ENCODE results near the gene D2HGDH. TPM values are rescaled to one million over a fixed set of nuclear protein-coding genes. Genes with fewer than 3 reads are reported as not detected.
"Not testable (repeated sequence)": the region's sequence is repeated elsewhere in the genome, so short reads cannot be mapped to it uniquely, and the experiment has no call there.

The D2HGDH gene
- total RNA-seq, 2 experiments from 2014 or later: 23.2 to 68.1 TPM

- no TSS peak for BruUV-seq (replicated peaks)
- Histone ChIP-seq H4K20me1 (ENCODE audit: insufficient read depth, low read length) (no peaks in the 10 kb centered on the region), H3K4me1 (ENCODE audit: insufficient read depth, low read length, poor library complexity, severe bottlenecking) (no peaks in the 10 kb centered on the region), H3K79me2 (ENCODE audit: insufficient read depth, low read depth, low read length) (no peaks in the 10 kb centered on the region), H3K36me3 (ENCODE audit: insufficient read depth, low read length) (no peaks in the 10 kb centered on the region), H3K9me2 (ENCODE audit: insufficient read depth, low read length) (no peaks in the 10 kb centered on the region), H3K4me2 (ENCODE audit: low read length) (no peak overlapping the region), H2AFZ (ENCODE audit: low read length) (no peak overlapping the region), H3K27ac (ENCODE audit: low read depth, low read length, poor library complexity, severe bottlenecking) (no peak overlapping the region), H3K4me3 (ENCODE audit: low read depth, low read length, poor library complexity, severe bottlenecking) (no peak overlapping the region), H3K9me3 (ENCODE audit: low read length) (no peaks in the 10 kb centered on the region)
- CTCF ChIA-PET (ENCODE audit: unreplicated experiment): no interaction called here
- POLR2A ChIA-PET: no interaction called here
- intact Hi-C loops (cut with micrococcal nuclease; ENCODE audit: unreplicated experiment): no loop called here
- DNase-seq (ENCODE audit: low spot score): no peak
- no peak for TF ChIP-seq CTCF (conservative IDR thresholded peaks at IDR 0.05; ENCODE audit: low read length)
- TF ChIP-seq EZH2phosphoT487 (IDR thresholded peaks at IDR 0.05; ENCODE audit: borderline replicate concordance, low read depth, low read length): no peak
Measured at GRCh38 chr2:241816431-241817121, 82.1 kb downstream of the D2HGDH start.

GRCh38 chr2:241817126-241817820, 82.8 kb downstream of the D2HGDH start:
- Histone ChIP-seq H3K36me3 (ENCODE audit: insufficient read depth, low read length) (no peaks in the 10 kb centered on the region), H3K4me3 (ENCODE audit: low read depth, low read length, poor library complexity, severe bottlenecking) (no peak overlapping the region), H3K4me1 (ENCODE audit: insufficient read depth, low read length, poor library complexity, severe bottlenecking) (no peaks in the 10 kb centered on the region), H3K9me2 (ENCODE audit: insufficient read depth, low read length) (no peaks in the 10 kb centered on the region), H3K27ac (ENCODE audit: low read depth, low read length, poor library complexity, severe bottlenecking) (no peak overlapping the region), H3K4me2 (ENCODE audit: low read length) (no peak overlapping the region), H3K79me2 (ENCODE audit: insufficient read depth, low read depth, low read length) (no peaks in the 10 kb centered on the region), H4K20me1 (ENCODE audit: insufficient read depth, low read length) (no peaks in the 10 kb centered on the region), H2AFZ (ENCODE audit: low read length) (no peak overlapping the region), H3K9me3 (ENCODE audit: low read length) (no peaks in the 10 kb centered on the region)
- CTCF ChIA-PET (ENCODE audit: unreplicated experiment): no interaction called here
- TF ChIP-seq CTCF (conservative IDR thresholded peaks at IDR 0.05; ENCODE audit: low read length): no peak
- no peak for TF ChIP-seq EZH2phosphoT487 (IDR thresholded peaks at IDR 0.05; ENCODE audit: borderline replicate concordance, low read depth, low read length)
- POLR2A ChIA-PET: no interaction called here
- intact Hi-C loops (cut with micrococcal nuclease; ENCODE audit: unreplicated experiment): no loop called here
- no peak for DNase-seq (ENCODE audit: low spot score)
- no TSS peak for BruUV-seq (replicated peaks)

- H2AFZ ChIP-seq (ENCODE audit: low read length); DNase-seq (ENCODE audit: low spot score); H4K20me1 ChIP-seq (ENCODE audit: insufficient read depth, low read length); H3K9me2 ChIP-seq (ENCODE audit: insufficient read depth, low read length); H3K4me3 ChIP-seq (ENCODE audit: low read depth, low read length, poor library complexity, severe bottlenecking); H3K79me2 ChIP-seq (ENCODE audit: insufficient read depth, low read depth, low read length); H3K4me2 ChIP-seq (ENCODE audit: low read length); H3K27ac ChIP-seq (ENCODE audit: low read depth, low read length, poor library complexity, severe bottlenecking); POLR2A ChIA-PET; H3K4me1 ChIP-seq (ENCODE audit: insufficient read depth, low read length, poor library complexity, severe bottlenecking); H3K36me3 ChIP-seq (ENCODE audit: insufficient read depth, low read length); intact Hi-C loops (cut with micrococcal nuclease; ENCODE audit: unreplicated experiment); H3K9me3 ChIP-seq (ENCODE audit: low read length); CTCF ChIA-PET (ENCODE audit: unreplicated experiment); BruUV-seq (replicated peaks): not testable (repeated sequence)
Measured at GRCh38 chr2:241817821-241818215, 83.4 kb downstream of the D2HGDH start.

Other genes starting within 250 kb of the D2HGDH start
- 167 and 201 TPM in 2 replicates for gene STK25, start 226.0 kb upstream of the D2HGDH start, total RNA-seq (2014; rRNA removed; shearing (Covaris generic))
- gene STK25, start 226.0 kb upstream of the D2HGDH start, total RNA-seq (2022): 120 and 135 TPM in 2 replicates
- not detected in 2 replicates for gene BOK, start 175.9 kb upstream of the D2HGDH start, total RNA-seq (2014; rRNA removed; shearing (Covaris generic))
- not detected in 2 replicates for gene BOK, start 175.9 kb upstream of the D2HGDH start, total RNA-seq (2022)
- gene THAP4, start 97.5 kb upstream of the D2HGDH start, total RNA-seq (2014; rRNA removed; shearing (Covaris generic)): 55.4 and 65.6 TPM in 2 replicates
- 55.6 and 61.6 TPM in 2 replicates for gene THAP4, start 97.5 kb upstream of the D2HGDH start, total RNA-seq (2022)
- gene ATG4B, start 96.9 kb upstream of the D2HGDH start, total RNA-seq (2014; rRNA removed; shearing (Covaris generic)): 72.4 and 78.0 TPM in 2 replicates
- 133 and 152 TPM in 2 replicates for gene ATG4B, start 96.9 kb upstream of the D2HGDH start, total RNA-seq (2022)
- 104 and 118 TPM in 2 replicates for gene DTYMK, start 47.8 kb upstream of the D2HGDH start, total RNA-seq (2014; rRNA removed; shearing (Covaris generic))
- gene DTYMK, start 47.8 kb upstream of the D2HGDH start, total RNA-seq (2022): 127 and 129 TPM in 2 replicates
- gene ING5, start 32.6 kb upstream of the D2HGDH start, total RNA-seq (2014; rRNA removed; shearing (Covaris generic)): 73.7 and 90.9 TPM in 2 replicates
- 65.4 and 69.1 TPM in 2 replicates for gene ING5, start 32.6 kb upstream of the D2HGDH start, total RNA-seq (2022)
- not detected in 2 replicates for gene GAL3ST2, start 42.2 kb downstream of the D2HGDH start, total RNA-seq (2014; rRNA removed; shearing (Covaris generic))
- gene GAL3ST2, start 42.2 kb downstream of the D2HGDH start, total RNA-seq (2022): 1.1 TPM in 2 replicates
- gene NEU4, start 74.6 kb downstream of the D2HGDH start, total RNA-seq (2014; rRNA removed; shearing (Covaris generic)): not detected in 2 replicates
- gene NEU4, start 74.6 kb downstream of the D2HGDH start, total RNA-seq (2022): 0.50 and 0.84 TPM in 2 replicates
- not detected in 2 replicates for gene PDCD1, start 124.3 kb downstream of the D2HGDH start, total RNA-seq (2014; rRNA removed; shearing (Covaris generic))
- not detected in 2 replicates for gene PDCD1, start 124.3 kb downstream of the D2HGDH start, total RNA-seq (2022)
- gene RTP5, start 135.1 kb downstream of the D2HGDH start, total RNA-seq (2014; rRNA removed; shearing (Covaris generic)): not detected in 2 replicates
- gene RTP5, start 135.1 kb downstream of the D2HGDH start, total RNA-seq (2022): not detected in 2 replicates

Measured in OCI-LY7 (cell line).